IMR-90 (cell line): ENCODE data around the gene SCAF11. TPM values are rescaled to one million over a fixed set of nuclear protein-coding genes. Genes with fewer than 3 reads are reported as not detected.

Source experiments
- ATAC-seq: fragments of 200-7000 bp; cut with Tn5 transposase; 2 replicates; pipeline ENCODE4 v1.9.1; 2020; ENCODE audit warnings: low read depth, mild to moderate bottlenecking, moderate library complexity
- BruUV-seq: library from RNA; stranded (reverse); fragments of 400-500 nt; replicated peaks from 2 replicates; lab custom pipeline; 2021; lab: Mats Ljungman, UMichigan
- CTCF ChIA-PET: fragments of 300-600 bp; formaldehyde crosslinking; extraction: SDS; loops from one replicate; lab custom pipeline; 2021; ENCODE audit warnings: antibody characterized with exemption; lab: Yijun Ruan, JAX
- POLR2A ChIA-PET: fragments of 300-600 bp; sonication (Branson Sonifier 250); formaldehyde crosslinking; loops from one replicate; lab custom pipeline; 2022; ENCODE audit warnings: antibody characterized with exemption; ENCODE audit not compliant: unreplicated experiment; lab: Charles Lee
- DNase-seq: peaks from one replicate; pipeline ENCODE4 v3.0.0; 2013
- H2AFZ ChIP-seq: replicated peaks from 2 replicates; pipeline ENCODE3; 2013; ENCODE audit warnings: low read length, mild to moderate bottlenecking; ENCODE audit not compliant: poor library complexity
- H2AK5ac ChIP-seq: 2 replicates; pipeline ENCODE4 v1.6.1; 2013; ENCODE audit warnings: low read depth, low read length, inconsistent platforms
- H2AK9ac ChIP-seq: replicated peaks from 2 replicates; pipeline ENCODE3; 2013; ENCODE audit warnings: mild to moderate bottlenecking, low read depth, low read length, moderate library complexity; ENCODE audit not compliant: poor library complexity
- H2BK120ac ChIP-seq: 2 replicates; pipeline ENCODE4 v1.6.1; 2013; ENCODE audit warnings: low read depth, low read length, inconsistent platforms
- H2BK15ac ChIP-seq: 3 replicates; pipeline ENCODE4 v1.6.1; 2013; ENCODE audit warnings: low read depth, low read length, inconsistent platforms
- H2BK20ac ChIP-seq: 2 replicates; pipeline ENCODE4 v1.6.1; 2013; ENCODE audit warnings: low read depth, mild to moderate bottlenecking, inconsistent platforms, low read length, moderate library complexity
- H2BK5ac ChIP-seq: 2 replicates; pipeline ENCODE4 v1.6.1; 2013; ENCODE audit warnings: mild to moderate bottlenecking, low read depth, low read length, inconsistent platforms; ENCODE audit not compliant: poor library complexity, severe bottlenecking
- H3K14ac ChIP-seq: replicated peaks from 2 replicates; pipeline ENCODE4 v1.6.1; 2013; ENCODE audit warnings: low read depth, low read length, inconsistent platforms
- H3K18ac ChIP-seq: 2 replicates; pipeline ENCODE4 v1.6.1; 2013; ENCODE audit warnings: low read depth, low read length, control low read depth
- H3K23ac ChIP-seq: 2 replicates; pipeline ENCODE4 v1.6.1; 2013; ENCODE audit warnings: low read depth, low read length, inconsistent platforms
- H3K27ac ChIP-seq: 2 replicates; pipeline ENCODE4 v1.5.1; 2013; ENCODE audit warnings: mild to moderate bottlenecking, control low read depth, low read length; ENCODE audit not compliant: insufficient read depth
- H3K27me3 ChIP-seq: 2 replicates; pipeline ENCODE4 v1.6.1; 2013; ENCODE audit warnings: low read length; ENCODE audit not compliant: control insufficient read depth, insufficient read depth
- H3K36me3 ChIP-seq: 2 replicates; pipeline ENCODE4 v1.6.1; 2013; ENCODE audit warnings: low read length, mixed read lengths; ENCODE audit not compliant: control insufficient read depth, insufficient read depth
- H3K4ac ChIP-seq: 2 replicates; pipeline ENCODE4 v1.6.1; 2013; ENCODE audit warnings: low read depth, low read length, inconsistent platforms
- H3K4me1 ChIP-seq: 2 replicates; pipeline ENCODE4 v1.6.1; 2013; ENCODE audit warnings: low read length, mixed read lengths; ENCODE audit not compliant: control insufficient read depth, insufficient read depth
- H3K4me2 ChIP-seq: 2 replicates; pipeline ENCODE4 v1.6.1; 2013; ENCODE audit warnings: low read depth, mild to moderate bottlenecking, control low read depth, low read length, moderate library complexity
- H3K4me3 ChIP-seq: 2 replicates; pipeline ENCODE4 v1.5.1; 2013; ENCODE audit warnings: low read depth, mild to moderate bottlenecking, control low read depth, low read length, moderate library complexity; ENCODE audit not compliant: insufficient read depth
- H3K56ac ChIP-seq: 2 replicates; pipeline ENCODE4 v1.6.1; 2013; ENCODE audit warnings: low read length, inconsistent platforms; ENCODE audit not compliant: insufficient read depth; ENCODE audit errors: extremely low read depth
- H3K79me1 ChIP-seq, 2 experiments: 2 replicates each; pipeline ENCODE4 v1.6.1; 2013; ENCODE audit warnings: low read length in 2 of 2, inconsistent platforms in 1 of 2, low read depth in 1 of 2
- H3K9ac ChIP-seq: 2 replicates; pipeline ENCODE4 v1.6.1; 2013; ENCODE audit warnings: low read depth, low read length, control low read depth
- H3K9me1 ChIP-seq: 2 replicates; pipeline ENCODE4 v1.6.1; 2013; ENCODE audit warnings: low read length, inconsistent platforms; ENCODE audit not compliant: insufficient read depth
- H3K9me3 ChIP-seq: 2 replicates; pipeline ENCODE4 v1.6.1; 2013; ENCODE audit warnings: low read length; ENCODE audit not compliant: control insufficient read depth, insufficient read depth
- H4K20me1 ChIP-seq: 2 replicates; pipeline ENCODE4 v1.6.1; 2013; ENCODE audit warnings: low read length, inconsistent platforms; ENCODE audit not compliant: insufficient read depth
- H4K5ac ChIP-seq: 2 replicates; pipeline ENCODE4 v1.6.1; 2013; ENCODE audit warnings: mild to moderate bottlenecking, low read depth, low read length, control low read depth
- H4K8ac ChIP-seq, 2 experiments: 2 replicates each; pipeline ENCODE4 v1.6.1; 2013; ENCODE audit warnings: low read depth in 2 of 2, low read length in 2 of 2, control low read depth in 1 of 2, inconsistent platforms in 1 of 2
- H4K91ac ChIP-seq: 2 replicates; pipeline ENCODE4 v1.6.1; 2013; ENCODE audit warnings: low read depth, low read length, inconsistent platforms; ENCODE audit not compliant: insufficient read depth
- BHLHE40 ChIP-seq: fragments of 150-350 bp; IDR thresholded peaks from 2 replicates; pipeline ENCODE4 v1.6.1; 2016; ENCODE audit warnings: mild to moderate bottlenecking, low read depth, low read length
- CEBPB ChIP-seq: IDR thresholded peaks from 2 replicates; pipeline ENCODE4 v1.6.1; 2012; ENCODE audit warnings: low read depth, low read length, improper control_type of control experiment
- ELK1 ChIP-seq: fragments of 150-350 bp; IDR thresholded peaks from 2 replicates; pipeline ENCODE4 v1.6.1; 2016; ENCODE audit warnings: low read depth, mild to moderate bottlenecking, low read length, moderate library complexity, borderline replicate concordance
- FOS ChIP-seq: fragments of 150-350 bp; IDR thresholded peaks from 2 replicates; pipeline ENCODE4 v1.6.1; 2016; ENCODE audit warnings: low read depth, low read length
- MAFK ChIP-seq: IDR thresholded peaks from 2 replicates; pipeline ENCODE4 v1.6.1; 2012; ENCODE audit warnings: low read depth, low read length, improper control_type of control experiment
- MAZ ChIP-seq: IDR thresholded peaks from 2 replicates; pipeline ENCODE4 v1.6.1; 2012; ENCODE audit warnings: low read depth, mild to moderate bottlenecking, low read length, improper control_type of control experiment, moderate library complexity, borderline replicate concordance
- MXI1 ChIP-seq: IDR thresholded peaks from 2 replicates; pipeline ENCODE4 v1.6.1; 2012; ENCODE audit warnings: low read depth, mild to moderate bottlenecking, low read length, moderate library complexity, borderline replicate concordance
- NFE2L2 ChIP-seq: fragments of 150-350 bp; IDR thresholded peaks from 2 replicates; pipeline ENCODE4 v1.6.1; 2016; ENCODE audit warnings: low read depth, mild to moderate bottlenecking, low read length
- POLR2A ChIP-seq: IDR thresholded peaks from 2 replicates; pipeline ENCODE4 v1.6.1; 2012; ENCODE audit warnings: mild to moderate bottlenecking, low read depth, low read length
- RAD21 ChIP-seq: IDR thresholded peaks from 2 replicates; pipeline ENCODE4 v1.6.1; 2012; ENCODE audit warnings: low read length, improper control_type of control experiment
- RCOR1 ChIP-seq: IDR thresholded peaks from 2 replicates; pipeline ENCODE4 v1.6.1; 2012; ENCODE audit warnings: mild to moderate bottlenecking, low read length, improper control_type of control experiment; ENCODE audit not compliant: insufficient replicate concordance
- RFX5 ChIP-seq: IDR thresholded peaks from 2 replicates; pipeline ENCODE4 v1.8.0; 2012; ENCODE audit warnings: low read depth, mild to moderate bottlenecking, low read length, moderate library complexity
- SMC3 ChIP-seq: fragments of 150-350 bp; IDR thresholded peaks from 2 replicates; pipeline ENCODE4 v1.6.1; 2016; ENCODE audit warnings: low read depth, mild to moderate bottlenecking, antibody characterized with exemption, low read length, moderate library complexity
- USF2 ChIP-seq: fragments of 150-350 bp; IDR thresholded peaks from 2 replicates; pipeline ENCODE4 v1.6.1; 2017; ENCODE audit warnings: mild to moderate bottlenecking, antibody characterized with exemption, low read length, low read depth
- WGBS, 2 experiments: methylation state at CpG; one replicate each; pipeline versions ENCODE4 v1.1.5 to v1.1.7; 2013; ENCODE audit warnings: missing lambda C conversion rate in 2 of 2; ENCODE audit not compliant: insufficient read length in 1 of 2; ENCODE audit errors: extremely low coverage in 2 of 2; 5-methylcytosine and 5-hydroxymethylcytosine counted together
- dilution Hi-C: fragments of 300-500 bp; cut with HindIII; formaldehyde crosslinking; loops from one replicate; pipeline ENCODE4 v1.14.3; 2018; ENCODE audit warnings: low sequenced_read_pairs; ENCODE audit not compliant: unreplicated experiment
- in situ Hi-C: fragments of 300-500 bp; cut with MboI; formaldehyde crosslinking; loops from 3 replicates; pipeline ENCODE4 v1.14.3; 2019; ENCODE audit warnings: low sequenced_read_pairs, inconsistent platforms, mixed read lengths
- intact Hi-C: fragments of 100-400 bp; cut with micrococcal nuclease; formaldehyde crosslinking; loops from 2 replicates; pipeline ENCODE4 v1.10.0; 2022
- polyA plus RNA-seq, 3 experiments: library from polyadenylated mRNA; depleted of rRNA; stranded (reverse); fragments of >200 nt; gene quantifications; 2 replicates each; pipeline ENCODE4 v1.2.3, GENCODE V29; 2012; ENCODE audit warnings: low replicate concordance in 1 of 3
- total RNA-seq: library from RNA; depleted of rRNA; stranded (reverse); fragments of >200 nt; gene quantifications from 2 replicates; pipeline ENCODE4 v1.2.3, GENCODE V29; 2012
- TF ChIP-seq, protein P1 (sequence below): conservative IDR thresholded peaks from 2 replicates; pipeline ENCODE4 v1.5.1; 2012; ENCODE audit warnings: mild to moderate bottlenecking, low read depth, low read length, improper control_type of control experiment

SCAF11 gene
- total and polyA plus RNA-seq, 2 of the 4 experiments (the other 2 are of a cell fraction), result 33.9 to 70.4 TPM

- no peaks in the 10 kb centered on the region for H4K20me1 ChIP-seq
- H3K4me3 ChIP-seq, result no peak overlapping the region
- H3K27me3 ChIP-seq, result no peaks in the 10 kb centered on the region
- no peak overlapping the region for H4K5ac ChIP-seq
- in situ Hi-C loops (no loop called here), dilution Hi-C loops (no loop called here), intact Hi-C loops (no loop called here)
- ATAC-seq, result no peak
- no peak overlapping the region for H3K23ac ChIP-seq
- no peak overlapping the region for H4K8ac ChIP-seq
- peaks cover 2% of the 10 kb centered on the region; the same call in 1 of the 2 replicates for H3K9me3 ChIP-seq
- H2BK120ac ChIP-seq, result no peak overlapping the region
- no peak for TF ChIP-seq SMC3
- TF ChIP-seq RAD21, result no peak
- TF ChIP-seq ELK1, result no peak
- no peak for TF ChIP-seq MAZ
- TF ChIP-seq RFX5, result no peak
- no peak for TF ChIP-seq CEBPB
- TF ChIP-seq BHLHE40, result no peak
- no peak for TF ChIP-seq USF2
- no peak for TF ChIP-seq POLR2A
- TF ChIP-seq, protein P1, sequence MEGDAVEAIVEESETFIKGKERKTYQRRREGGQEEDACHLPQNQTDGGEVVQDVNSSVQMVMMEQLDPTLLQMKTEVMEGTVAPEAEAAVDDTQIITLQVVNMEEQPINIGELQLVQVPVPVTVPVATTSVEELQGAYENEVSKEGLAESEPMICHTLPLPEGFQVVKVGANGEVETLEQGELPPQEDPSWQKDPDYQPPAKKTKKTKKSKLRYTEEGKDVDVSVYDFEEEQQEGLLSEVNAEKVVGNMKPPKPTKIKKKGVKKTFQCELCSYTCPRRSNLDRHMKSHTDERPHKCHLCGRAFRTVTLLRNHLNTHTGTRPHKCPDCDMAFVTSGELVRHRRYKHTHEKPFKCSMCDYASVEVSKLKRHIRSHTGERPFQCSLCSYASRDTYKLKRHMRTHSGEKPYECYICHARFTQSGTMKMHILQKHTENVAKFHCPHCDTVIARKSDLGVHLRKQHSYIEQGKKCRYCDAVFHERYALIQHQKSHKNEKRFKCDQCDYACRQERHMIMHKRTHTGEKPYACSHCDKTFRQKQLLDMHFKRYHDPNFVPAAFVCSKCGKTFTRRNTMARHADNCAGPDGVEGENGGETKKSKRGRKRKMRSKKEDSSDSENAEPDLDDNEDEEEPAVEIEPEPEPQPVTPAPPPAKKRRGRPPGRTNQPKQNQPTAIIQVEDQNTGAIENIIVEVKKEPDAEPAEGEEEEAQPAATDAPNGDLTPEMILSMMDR, result no peak
- TF ChIP-seq RCOR1, result no peak
- TF ChIP-seq FOS, result no peak
- no peak for TF ChIP-seq MXI1
- TF ChIP-seq NFE2L2, result no peak
- no peak for TF ChIP-seq MAFK
- no peak overlapping the region for H3K27ac ChIP-seq
- no peak overlapping the region for H3K18ac ChIP-seq
- H3K4ac ChIP-seq, result no peak overlapping the region
- H3K9ac ChIP-seq, result no peak overlapping the region
- no peak overlapping the region for H3K14ac ChIP-seq
- H2BK20ac ChIP-seq, result no peak overlapping the region
- no peaks in the 10 kb centered on the region for H3K9me1 ChIP-seq
- ChIA-PET POLR2A (no interaction called here), CTCF (interaction anchor here (1.1 kb wide), 1 partner anchor 12 kb away, joined by 3 read pairs; no protein-coding TSS in a partner anchor)
- no peak overlapping the region for H2BK5ac ChIP-seq
- DNase-seq, result no peak
- no peaks in the 10 kb centered on the region; the same call in 1 of the 2 replicates for H3K4me1 ChIP-seq
- WGBS, 2 experiments, result no CpG with 5 or more reads among the region's 5 CpGs
- no peak overlapping the region for H3K56ac ChIP-seq
- no peak overlapping the region for H3K4me2 ChIP-seq
- H2BK15ac ChIP-seq, result no peak overlapping the region
- peaks cover 5% of the 10 kb centered on the region for H3K36me3 ChIP-seq
- BruUV-seq, result no TSS peak
- H2AK5ac ChIP-seq, result no peak overlapping the region
- H2AFZ ChIP-seq, result no peak overlapping the region
- no peaks in the 10 kb centered on the region; a peak in 1 of 4 replicates for H3K79me1 ChIP-seq
- no peak overlapping the region for H4K91ac ChIP-seq
- H2AK9ac ChIP-seq, result no peak overlapping the region
Measured at GRCh38 chr12:45887544-45887943, 102.8 kb downstream of the SCAF11 start.
